ENCODE data around the gene AXDND1.

The AXDND1 gene

DNA sequence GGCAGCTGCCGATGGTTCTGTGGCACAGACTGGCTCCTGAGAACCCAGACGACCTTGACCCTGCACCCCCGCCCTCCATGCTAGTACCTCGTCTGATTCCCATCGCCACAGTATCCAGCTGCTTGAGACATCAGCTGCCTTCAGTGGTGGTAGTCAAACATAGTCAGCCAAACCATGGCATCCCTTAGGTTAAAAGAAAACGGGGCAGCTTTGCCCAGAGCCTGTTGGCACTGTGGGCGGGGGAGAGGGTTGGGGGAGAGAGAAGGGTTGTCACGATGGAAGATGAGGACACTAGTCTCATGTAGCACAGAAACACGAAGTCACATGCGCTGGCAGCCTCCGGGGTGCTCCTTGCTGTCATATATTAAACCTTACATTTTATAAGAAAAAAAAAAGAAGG lies 224.9 kb downstream of the AXDND1 start:
- H2BK15ac ChIP-seq (ENCODE audit: low read length), result no peak overlapping the region
- H3K4me2 ChIP-seq (ENCODE audit: insufficient read depth, low read length, poor library complexity, severe bottlenecking), result no peak overlapping the region
- no peaks in the 10 kb centered on the region for H3K79me1 ChIP-seq (ENCODE audit: low read depth, low read length)
- no peak overlapping the region for H2AFZ ChIP-seq (ENCODE audit: low read length)
- H3K27ac ChIP-seq (replicated peaks; ENCODE audit: low read length), result no peak overlapping the region
- no peaks in the 10 kb centered on the region for H3K4me1 ChIP-seq (ENCODE audit: control insufficient read depth in 2 of 2, insufficient read depth in 1 of 2, low read depth in 1 of 2, low read length in 2 of 2)
- H2BK120ac ChIP-seq (ENCODE audit: low read depth, low read length), result no peak overlapping the region
- H3K36me3 ChIP-seq (replicated peaks in 1 of 2; ENCODE audit: control insufficient read depth in 2 of 2, insufficient read depth in 2 of 2, low read length in 2 of 2), result no peaks in the 10 kb centered on the region
- H3K9me3 ChIP-seq (replicated peaks in 1 of 2; ENCODE audit: control insufficient read depth in 2 of 2, insufficient read depth in 1 of 2, low read depth in 1 of 2, low read length in 2 of 2), result no peaks in the 10 kb centered on the region
- H3K18ac ChIP-seq (ENCODE audit: low read length), result no peak overlapping the region
- no peak overlapping the region for H3K4ac ChIP-seq (ENCODE audit: low read length)
- no peak overlapping the region for H4K91ac ChIP-seq (ENCODE audit: low read depth, low read length, poor library complexity)
- WGBS, 2 donors (ENCODE audit: extremely low coverage in 2 of 2, insufficient read length in 2 of 2, insufficient replicate concordance in 1 of 2), result no CpG with 5 or more reads among the region's 11 CpGs
- no peak overlapping the region for H4K8ac ChIP-seq (ENCODE audit: low read depth, low read length)
- H3K14ac ChIP-seq (ENCODE audit: low read length), result no peak overlapping the region
- H2BK12ac ChIP-seq (ENCODE audit: low read length), result no peak overlapping the region
- no peak overlapping the region for H2AK5ac ChIP-seq (ENCODE audit: low read depth, low read length)
- no peak overlapping the region for H3K9ac ChIP-seq (ENCODE audit: low read depth, low read length, poor library complexity)
- no peak overlapping the region for H2BK5ac ChIP-seq (ENCODE audit: low read length)
- H3K4me3 ChIP-seq (ENCODE audit: low read length in 2 of 2), result no peak overlapping the region
- H3K27me3 ChIP-seq (ENCODE audit: control insufficient read depth in 3 of 3, insufficient read depth in 3 of 3, low read depth in 1 of 3, low read length in 3 of 3), result peaks cover 0 to 16% (median 15%) of the 10 kb centered on the region in 3 experiments
- DNase-seq (ENCODE audit: low spot score), result no peak
- H3K23ac ChIP-seq (ENCODE audit: low read depth, low read length, poor library complexity), result no peak overlapping the region

DNA sequence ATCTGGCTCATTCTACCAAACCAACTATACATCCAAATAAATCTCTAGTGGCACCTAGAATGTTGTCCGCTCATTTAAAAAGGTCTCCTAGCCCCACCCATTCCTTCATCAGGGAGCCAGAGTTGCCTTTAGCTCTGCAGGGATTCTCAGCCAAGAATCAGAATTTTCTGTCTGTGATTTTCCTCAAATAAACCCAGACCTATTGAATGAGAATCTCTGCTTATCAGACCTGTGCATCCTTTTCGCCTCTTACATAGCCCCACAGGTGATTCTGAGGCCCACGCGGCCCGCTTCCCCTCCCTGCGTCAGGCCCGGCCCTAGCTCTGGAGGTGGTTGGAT lies 225.5 kb downstream of the AXDND1 start:
- H3K23ac ChIP-seq (ENCODE audit: low read depth, low read length, poor library complexity), result peak overlapping the region; percentile 37
- WGBS, 2 donors (ENCODE audit: extremely low coverage in 2 of 2, insufficient read length in 2 of 2, insufficient replicate concordance in 1 of 2), result no CpG with 5 or more reads among the region's 7 CpGs
- H3K4me1 ChIP-seq (ENCODE audit: control insufficient read depth in 2 of 2, insufficient read depth in 1 of 2, low read depth in 1 of 2, low read length in 2 of 2), result no peaks in the 10 kb centered on the region

DNA sequence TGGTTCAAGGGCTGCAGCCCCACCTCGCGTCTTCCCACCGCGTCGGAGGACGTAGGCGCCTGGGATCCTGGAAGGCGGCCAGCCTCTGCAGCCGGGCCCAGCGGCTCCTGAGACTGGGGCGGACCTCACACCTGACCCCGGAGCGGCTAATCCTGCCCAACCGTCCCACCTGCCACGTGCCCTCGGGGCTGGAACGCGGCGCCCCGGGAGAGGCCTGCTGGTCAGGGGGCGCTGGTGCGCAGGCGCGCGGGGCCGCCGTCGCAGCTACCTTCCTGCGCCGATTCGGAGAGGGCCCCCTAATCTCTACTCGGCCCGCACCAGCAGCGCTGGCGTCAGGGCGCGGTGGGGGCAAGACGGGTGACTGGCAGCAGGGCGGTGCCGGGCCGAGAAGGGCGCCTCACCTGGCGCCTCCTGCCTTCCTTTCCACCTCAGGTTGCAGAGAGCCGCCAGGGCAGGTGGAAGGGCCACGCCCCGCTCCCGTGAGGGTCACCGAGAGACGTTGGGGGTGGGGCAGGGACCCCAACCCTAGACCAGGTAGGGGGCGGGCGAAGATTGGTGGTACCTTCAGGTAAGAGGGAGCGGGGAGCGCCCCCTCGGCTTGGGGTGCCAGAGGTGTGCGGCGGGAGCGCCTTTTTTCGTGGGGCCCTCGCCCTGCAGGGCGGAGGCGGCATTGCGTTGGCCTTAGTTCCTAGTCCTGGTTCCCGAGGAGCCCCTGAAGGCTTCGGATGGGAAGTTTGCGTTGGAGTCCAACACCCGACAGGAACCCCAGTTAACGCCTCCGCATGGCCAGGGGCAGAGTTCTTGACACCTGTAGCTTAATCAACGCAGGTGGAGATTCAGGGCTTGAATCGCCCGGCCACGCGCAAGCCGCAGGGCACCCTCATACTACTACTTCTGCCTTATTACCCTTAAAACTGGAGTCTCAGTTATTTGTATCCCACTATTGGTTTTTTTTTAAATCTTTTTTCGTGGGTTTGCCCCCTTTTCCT lies 226.1 kb downstream of the AXDND1 start, which contains the start of gene TDRD5:
Gene TDRD5, plus strand, starts transcription at position 241 of the 989 bp plus-strand sequence. CDS start 784 bp downstream, outside the sequence.
- Histone ChIP-seq H3K79me1 (ENCODE audit: low read depth, low read length) (no peaks in the 10 kb centered on the region), H3K4me2 (ENCODE audit: insufficient read depth, low read length, poor library complexity, severe bottlenecking) (peak within 1 kb of the TSS; percentile 52), H2AFZ (ENCODE audit: low read length) (no peak within 1 kb of the TSS), H3K9ac (ENCODE audit: low read depth, low read length, poor library complexity) (peak within 1 kb of the TSS; percentile 63), H3K4ac (ENCODE audit: low read length) (no peak within 1 kb of the TSS), H2BK120ac (ENCODE audit: low read depth, low read length) (peak within 1 kb of the TSS; percentile 50), H3K36me3 (replicated peaks in 1 of 2; ENCODE audit: control insufficient read depth in 2 of 2, insufficient read depth in 2 of 2, low read length in 2 of 2) (no peaks in the 10 kb centered on the region), H4K91ac (ENCODE audit: low read depth, low read length, poor library complexity) (no peak within 1 kb of the TSS), H2BK5ac (ENCODE audit: low read length) (no peak within 1 kb of the TSS), H4K8ac (ENCODE audit: low read depth, low read length) (peak within 1 kb of the TSS; percentile 30), H3K9me3 (replicated peaks in 1 of 2; ENCODE audit: control insufficient read depth in 2 of 2, insufficient read depth in 1 of 2, low read depth in 1 of 2, low read length in 2 of 2) (no peaks in the 10 kb centered on the region), H3K27ac (replicated peaks; ENCODE audit: low read length) (no peak within 1 kb of the TSS), H2AK5ac (ENCODE audit: low read depth, low read length) (peak within 1 kb of the TSS; percentile 45), H3K27me3 (ENCODE audit: control insufficient read depth in 3 of 3, insufficient read depth in 3 of 3, low read depth in 1 of 3, low read length in 3 of 3) (peaks cover 0 to 16% (median 6%) of the 10 kb centered on the region in 3 experiments), H3K4me1 (ENCODE audit: control insufficient read depth in 2 of 2, insufficient read depth in 1 of 2, low read depth in 1 of 2, low read length in 2 of 2) (no peaks in the 10 kb centered on the region), H3K18ac (ENCODE audit: low read length) (peak within 1 kb of the TSS; percentile 80), H3K4me3 (ENCODE audit: low read length in 2 of 2) (peak within 1 kb of the TSS in 1 of 2 donors; percentile 56), H2BK15ac (ENCODE audit: low read length) (no peak within 1 kb of the TSS), H3K23ac (ENCODE audit: low read depth, low read length, poor library complexity) (peak within 1 kb of the TSS; percentile 47), H2BK12ac (ENCODE audit: low read length) (no peak within 1 kb of the TSS), H3K14ac (ENCODE audit: low read length) (no peak within 1 kb of the TSS)
- no peak for DNase-seq (ENCODE audit: low spot score)
- WGBS, 2 donors (ENCODE audit: extremely low coverage in 2 of 2, insufficient read length in 2 of 2, insufficient replicate concordance in 1 of 2), result no CpG with 5 or more reads among the region's 75 CpGs

More for the DNA sequence above, 225.5 kb downstream of the AXDND1 start:
- no peak overlapping the region for H2BK12ac ChIP-seq (ENCODE audit: low read length)
- H3K27me3 ChIP-seq (ENCODE audit: control insufficient read depth in 3 of 3, insufficient read depth in 3 of 3, low read depth in 1 of 3, low read length in 3 of 3), result peaks cover 0 to 16% (median 10%) of the 10 kb centered on the region in 3 experiments
- no peaks in the 10 kb centered on the region for H3K36me3 ChIP-seq (replicated peaks in 1 of 2; ENCODE audit: control insufficient read depth in 2 of 2, insufficient read depth in 2 of 2, low read length in 2 of 2)
- H2AFZ ChIP-seq (ENCODE audit: low read length), result no peak overlapping the region
- no peak overlapping the region for H2BK15ac ChIP-seq (ENCODE audit: low read length)
- no peak overlapping the region for H2BK5ac ChIP-seq (ENCODE audit: low read length)
- H4K91ac ChIP-seq (ENCODE audit: low read depth, low read length, poor library complexity), result no peak overlapping the region
- peak overlapping the region; percentile 65 for H3K18ac ChIP-seq (ENCODE audit: low read length)
- H3K4ac ChIP-seq (ENCODE audit: low read length), result no peak overlapping the region
- no peak overlapping the region for H3K27ac ChIP-seq (replicated peaks; ENCODE audit: low read length)
- no peaks in the 10 kb centered on the region for H3K79me1 ChIP-seq (ENCODE audit: low read depth, low read length)
- H3K9ac ChIP-seq (ENCODE audit: low read depth, low read length, poor library complexity), result peak overlapping the region; percentile 63
- H4K8ac ChIP-seq (ENCODE audit: low read depth, low read length), result no peak overlapping the region
- no peak overlapping the region for H3K4me3 ChIP-seq (ENCODE audit: low read length in 2 of 2)
- no peak for DNase-seq (ENCODE audit: low spot score)
- H2AK5ac ChIP-seq (ENCODE audit: low read depth, low read length), result no peak overlapping the region
- H3K14ac ChIP-seq (ENCODE audit: low read length), result no peak overlapping the region
- H3K9me3 ChIP-seq (replicated peaks in 1 of 2; ENCODE audit: control insufficient read depth in 2 of 2, insufficient read depth in 1 of 2, low read depth in 1 of 2, low read length in 2 of 2), result no peaks in the 10 kb centered on the region
- H2BK120ac ChIP-seq (ENCODE audit: low read depth, low read length), result no peak overlapping the region
- no peak overlapping the region for H3K4me2 ChIP-seq (ENCODE audit: insufficient read depth, low read length, poor library complexity, severe bottlenecking)

DNA sequence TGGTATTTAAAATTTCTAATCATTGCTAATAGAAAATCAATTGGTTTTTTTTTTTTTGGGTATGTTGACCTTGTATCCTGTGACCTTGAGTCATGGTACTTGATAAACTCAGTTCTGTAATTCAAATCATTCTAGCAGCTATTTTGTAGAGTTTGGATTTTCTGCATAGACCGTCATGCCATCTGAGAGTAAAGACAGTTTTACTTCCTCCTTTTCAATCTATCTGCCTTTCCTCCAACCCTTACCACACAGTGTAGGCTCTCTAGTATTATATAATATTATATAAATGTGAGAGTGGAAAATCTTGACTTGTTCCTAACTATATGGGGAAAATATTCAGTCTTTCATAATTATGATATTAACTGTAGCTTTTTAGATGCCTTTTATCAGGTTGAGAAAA lies 232.9 kb downstream of the AXDND1 start:
- no peak overlapping the region for H3K18ac ChIP-seq (ENCODE audit: low read length)
- H3K14ac ChIP-seq (ENCODE audit: low read length), result no peak overlapping the region
- H3K4me3 ChIP-seq (ENCODE audit: low read length in 2 of 2), result no peak overlapping the region
- no peak overlapping the region for H2BK120ac ChIP-seq (ENCODE audit: low read depth, low read length)
- DNase-seq (ENCODE audit: low spot score), result no peak
- no peak overlapping the region for H3K9ac ChIP-seq (ENCODE audit: low read depth, low read length, poor library complexity)
- no peak overlapping the region for H2AFZ ChIP-seq (ENCODE audit: low read length)
- no peak overlapping the region for H3K4ac ChIP-seq (ENCODE audit: low read length)
- H3K23ac ChIP-seq (ENCODE audit: low read depth, low read length, poor library complexity), result no peak overlapping the region
- no peak overlapping the region for H2BK12ac ChIP-seq (ENCODE audit: low read length)
- no peaks in the 10 kb centered on the region for H3K4me1 ChIP-seq (ENCODE audit: control insufficient read depth in 2 of 2, insufficient read depth in 1 of 2, low read depth in 1 of 2, low read length in 2 of 2)
- H2BK15ac ChIP-seq (ENCODE audit: low read length), result no peak overlapping the region
- H3K79me1 ChIP-seq (ENCODE audit: low read depth, low read length), result no peaks in the 10 kb centered on the region
- H3K4me2 ChIP-seq (ENCODE audit: insufficient read depth, low read length, poor library complexity, severe bottlenecking), result no peak overlapping the region
- H2BK5ac ChIP-seq (ENCODE audit: low read length), result no peak overlapping the region
- H3K27ac ChIP-seq (replicated peaks; ENCODE audit: low read length), result no peak overlapping the region
- no peak overlapping the region for H2AK5ac ChIP-seq (ENCODE audit: low read depth, low read length)
- no peaks in the 10 kb centered on the region for H3K27me3 ChIP-seq (ENCODE audit: control insufficient read depth in 3 of 3, insufficient read depth in 3 of 3, low read depth in 1 of 3, low read length in 3 of 3)
- H4K91ac ChIP-seq (ENCODE audit: low read depth, low read length, poor library complexity), result no peak overlapping the region
- H3K36me3 ChIP-seq (replicated peaks in 1 of 2; ENCODE audit: control insufficient read depth in 2 of 2, insufficient read depth in 2 of 2, low read length in 2 of 2), result no peaks in the 10 kb centered on the region
- H3K9me3 ChIP-seq (replicated peaks in 1 of 2; ENCODE audit: control insufficient read depth in 2 of 2, insufficient read depth in 1 of 2, low read depth in 1 of 2, low read length in 2 of 2), result no peaks in the 10 kb centered on the region
- H4K8ac ChIP-seq (ENCODE audit: low read depth, low read length), result no peak overlapping the region
- WGBS, 2 donors (ENCODE audit: extremely low coverage in 2 of 2, insufficient read length in 2 of 2, insufficient replicate concordance in 1 of 2), result no CpG with 5 or more reads among the region's 1 CpG

All from neuronal stem cell (in vitro differentiated cells).